ENCODE data around the gene SLC22A23. TPM values are rescaled to one million over a fixed set of nuclear protein-coding genes. Genes with fewer than 3 reads are reported as not detected.

Gene SLC22A23
- total RNA-seq, 2 donors from 2014 or later, result 11.1 to 13.3 TPM

GRCh38 chr6:3409699-3410384, 47.0 kb downstream of the SLC22A23 start:
- TF ChIP-seq CTCF (conservative IDR thresholded peaks at IDR 0.05), result no peak
- Histone ChIP-seq H3K27ac (ENCODE audit: low read depth, low read length) (no peak overlapping the region), H3K27me3 (ENCODE audit: control insufficient read depth, insufficient read depth, low read length, poor library complexity, severe bottlenecking) (no peaks in the 10 kb centered on the region), H3K9me3 (ENCODE audit: control insufficient read depth, low read length) (peaks cover 21% of the 10 kb centered on the region), H3K36me3 (ENCODE audit: control insufficient read depth, insufficient read depth, low read length) (peaks cover 9% of the 10 kb centered on the region), H3K4me1 (ENCODE audit: control insufficient read depth, insufficient read depth, low read length) (peaks cover 11% of the 10 kb centered on the region), H3K4me3 (ENCODE audit: low read length) (no peak overlapping the region), H3K9ac (ENCODE audit: extremely low read depth, low read length, poor library complexity, severe bottlenecking) (no peak overlapping the region)
- Mint-ChIP-seq H3K9me3 (peaks cover 13% of the 10 kb centered on the region), H3K36me3 (ENCODE audit: low read depth) (peaks cover 11% of the 10 kb centered on the region), H3K27me3 (ENCODE audit: insufficient read depth) (no peaks in the 10 kb centered on the region), H3K4me1 (peaks cover 47% of the 10 kb centered on the region), H3K27ac (peak overlapping the region; percentile 71), H3K4me3 (no peak overlapping the region)
- 79 to 83% methylated on average over 12 to 13 of the region's 13 CpGs for WGBS, 2 experiments (ENCODE audit: insufficient coverage in 1 of 2, insufficient read length in 1 of 2)
- no peak for DNase-seq

GRCh38 chr6:3408665-3409064, 48.2 kb downstream of the SLC22A23 start:
- peaks cover 53% of the 10 kb centered on the region for H3K4me1 Mint-ChIP-seq
- no peak overlapping the region for H3K27ac ChIP-seq (ENCODE audit: low read depth, low read length)
- no peak overlapping the region for H3K27ac Mint-ChIP-seq

GRCh38 chr6:3407840-3408239, 49.0 kb downstream of the SLC22A23 start:
- TF ChIP-seq CTCF (conservative IDR thresholded peaks at IDR 0.05), result no peak
- H3K36me3 Mint-ChIP-seq (ENCODE audit: low read depth), result peaks cover 8% of the 10 kb centered on the region
- peaks cover 28% of the 10 kb centered on the region for H3K4me1 ChIP-seq (ENCODE audit: control insufficient read depth, insufficient read depth, low read length)
- H3K27ac Mint-ChIP-seq, result no peak overlapping the region
- peaks cover 62% of the 10 kb centered on the region for H3K4me1 Mint-ChIP-seq
- no peak overlapping the region for H3K4me3 Mint-ChIP-seq
- peaks cover 8% of the 10 kb centered on the region for H3K36me3 ChIP-seq (ENCODE audit: control insufficient read depth, insufficient read depth, low read length)
- no peak overlapping the region for H3K9ac ChIP-seq (ENCODE audit: extremely low read depth, low read length, poor library complexity, severe bottlenecking)
- no peaks in the 10 kb centered on the region for H3K27me3 ChIP-seq (ENCODE audit: control insufficient read depth, insufficient read depth, low read length, poor library complexity, severe bottlenecking)
- H3K9me3 Mint-ChIP-seq, result peaks cover 8% of the 10 kb centered on the region
- no peaks in the 10 kb centered on the region for H3K27me3 Mint-ChIP-seq (ENCODE audit: insufficient read depth)
- H3K27ac ChIP-seq (ENCODE audit: low read depth, low read length), result no peak overlapping the region
- no peak for DNase-seq
- H3K4me3 ChIP-seq (ENCODE audit: low read length), result no peak overlapping the region
- H3K9me3 ChIP-seq (ENCODE audit: control insufficient read depth, low read length), result peaks cover 11% of the 10 kb centered on the region

More at GRCh38 chr6:3408665-3409064, 48.2 kb downstream of the SLC22A23 start:
- no peaks in the 10 kb centered on the region for H3K27me3 ChIP-seq (ENCODE audit: control insufficient read depth, insufficient read depth, low read length, poor library complexity, severe bottlenecking)
- no peak overlapping the region for H3K4me3 Mint-ChIP-seq
- no peak for DNase-seq
- no peak overlapping the region for H3K4me3 ChIP-seq (ENCODE audit: low read length)
- peaks cover 19% of the 10 kb centered on the region for H3K9me3 ChIP-seq (ENCODE audit: control insufficient read depth, low read length)
- H3K9ac ChIP-seq (ENCODE audit: extremely low read depth, low read length, poor library complexity, severe bottlenecking), result no peak overlapping the region
- no peaks in the 10 kb centered on the region for H3K27me3 Mint-ChIP-seq (ENCODE audit: insufficient read depth)
- no peak for TF ChIP-seq CTCF (conservative IDR thresholded peaks at IDR 0.05)
- peaks cover 13% of the 10 kb centered on the region for H3K9me3 Mint-ChIP-seq
- peaks cover 23% of the 10 kb centered on the region for H3K4me1 ChIP-seq (ENCODE audit: control insufficient read depth, insufficient read depth, low read length)
- H3K36me3 ChIP-seq (ENCODE audit: control insufficient read depth, insufficient read depth, low read length), result peaks cover 9% of the 10 kb centered on the region
- H3K36me3 Mint-ChIP-seq (ENCODE audit: low read depth), result peaks cover 11% of the 10 kb centered on the region
- 88 to 97% methylated on average over 5 to 7 of the region's 7 CpGs for WGBS, 2 experiments (ENCODE audit: insufficient coverage in 1 of 2, insufficient read length in 1 of 2)
